ENCODE data around the gene BEX2.
"Not testable (repeated sequence)": the region's sequence is repeated elsewhere in the genome, so short reads cannot be mapped to it uniquely, and the experiment has no call there.

The BEX2 gene

GRCh38 chrX:103310555-103311398 is at the start of gene BEX2:
Gene BEX2, minus strand, starts transcription at chrX:103310990. Its CDS starts 1,014 bp downstream, at chrX:103309976.
- peak; percentile 59 for DNase-seq (ENCODE audit: low spot score)

- no peak for DNase-seq (ENCODE audit: low spot score)
These were observed 49.3 kb upstream of the BEX2 start for GRCh38 chrX:103360092-103360491.

GRCh38 chrX:103359605-103360004 is 48.8 kb upstream of the BEX2 start:
- not testable (repeated sequence) for DNase-seq (ENCODE audit: low spot score)

- no peak for DNase-seq (ENCODE audit: low spot score)
These were observed 47.1 kb upstream of the BEX2 start for GRCh38 chrX:103357871-103358270.

GRCh38 chrX:103356858-103357257 is 46.1 kb upstream of the BEX2 start:
- DNase-seq (ENCODE audit: low spot score), result no peak

GRCh38 chrX:103356130-103356798 is 45.5 kb upstream of the BEX2 start, which contains the start of gene TCEAL9:
Gene TCEAL9, plus strand, starts transcription at chrX:103356506. Its CDS starts 1,179 bp downstream, at chrX:103357685.
- peak; percentile 24 for DNase-seq (ENCODE audit: low spot score)

- no peak for DNase-seq (ENCODE audit: low spot score)
These were observed 37.0 kb upstream of the BEX2 start for GRCh38 chrX:103347682-103348397.

- DNase-seq (ENCODE audit: low spot score), result no peak
These were observed 33.8 kb upstream of the BEX2 start for GRCh38 chrX:103344606-103345005.

GRCh38 chrX:103343105-103343504 is 32.3 kb upstream of the BEX2 start:
- DNase-seq (ENCODE audit: low spot score), result peak; percentile 23

GRCh38 chrX:103338663-103339062 is 27.9 kb upstream of the BEX2 start:
- DNase-seq (ENCODE audit: low spot score), result no peak

GRCh38 chrX:103330681-103331288 is 20.0 kb upstream of the BEX2 start:
- no peak for DNase-seq (ENCODE audit: low spot score)

- no peak for DNase-seq (ENCODE audit: low spot score)
These were observed 19.2 kb upstream of the BEX2 start, which contains the start of gene TCEAL7 for GRCh38 chrX:103329991-103330390. Gene TCEAL7, plus strand, starts transcription at chrX:103330239. Its CDS starts 1,165 bp downstream, at chrX:103331404.

- no peak for DNase-seq (ENCODE audit: low spot score)
These were observed 600 bp upstream of the BEX2 start for GRCh38 chrX:103311399-103311780.

- no peak for DNase-seq (ENCODE audit: low spot score)
These were observed 783 bp downstream of the BEX2 start for GRCh38 chrX:103309860-103310554.

GRCh38 chrX:103305666-103306065 is 5.1 kb downstream of the BEX2 start:
- not testable (repeated sequence) for DNase-seq (ENCODE audit: low spot score)

GRCh38 chrX:103304705-103305104 is 6.1 kb downstream of the BEX2 start:
- DNase-seq (ENCODE audit: low spot score), result no peak

- no peak for DNase-seq (ENCODE audit: low spot score)
These were observed 17.7 kb downstream of the BEX2 start for GRCh38 chrX:103293118-103293517.

GRCh38 chrX:103279624-103280023 is 31.2 kb downstream of the BEX2 start:
- DNase-seq (ENCODE audit: low spot score), result no peak

- no peak for DNase-seq (ENCODE audit: low spot score)
These were observed 34.2 kb downstream of the BEX2 start, which contains the start of gene TCEAL5 for GRCh38 chrX:103276581-103277002. Gene TCEAL5, minus strand, starts transcription at chrX:103276750. Its CDS starts 2,187 bp downstream, at chrX:103274563.

GRCh38 chrX:103275947-103276567 is 34.7 kb downstream of the BEX2 start:
- DNase-seq (ENCODE audit: low spot score), result no peak

GRCh38 chrX:103274284-103274683 is 36.5 kb downstream of the BEX2 start:
- no peak for DNase-seq (ENCODE audit: low spot score)
